Uterus (tissue), 2 donors: ENCODE results near the gene SFMBT2.

Experiments
- CTCF ChIP-seq, 4 experiments: fragments of 200-600 bp in 2 of 4; fragments of 450-650 bp in 2 of 4; sonication (generic) in 2 of 4; IDR thresholded peaks; one replicate each; pipeline ENCODE4 v1.5.1; 2016 to 2019; ENCODE audit warnings: antibody characterized with exemption in 4 of 4, mild to moderate bottlenecking in 2 of 4, moderate library complexity in 1 of 4
- POLR2A ChIP-seq, 2 donors: fragments of 450-650 bp; IDR thresholded peaks; one replicate each; pipeline ENCODE4 v1.6.1; 2016; ENCODE audit warnings: antibody characterized with exemption in 2 of 2, mild to moderate bottlenecking in 1 of 2, moderate library complexity in 1 of 2

- TF ChIP-seq POLR2A (IDR thresholded peaks at IDR 0.05): no peak
- no peak for TF ChIP-seq CTCF (IDR thresholded peaks at IDR 0.05)
These were observed 76.7 kb downstream of the SFMBT2 start for GRCh38 chr10:7333961-7334641.
